NK-92 treated with Interleukin-12 subunit alpha and Interleukin-12 subunit beta, amount 100 ng/mL, for 24 hours (cell line): ENCODE results near the gene CCPG1.
"Not testable (repeated sequence)": the region's sequence is repeated elsewhere in the genome, so short reads cannot be mapped to it uniquely, and the experiment has no call there.

ENCODE experiments used
- DNase-seq: peaks from one replicate; lab custom pipeline; 2025; lab: John Stamatoyannopoulos, UW

Gene CCPG1

GRCh38 chr15:55408012-55408928 is at the start of gene CCPG1, which contains the start of gene PIERCE2:
CCPG1 (minus strand) TSS chr15:55408359; CDS start chr15:55389424, 18,935 bp downstream.
PIERCE2 (plus strand) TSS chr15:55408495; CDS start chr15:55408769, 274 bp downstream.
- peak; percentile 93 for DNase-seq

- no peak for DNase-seq
Observed at GRCh38 chr15:55457401-55458022, 49.4 kb upstream of the CCPG1 start.

GRCh38 chr15:55447030-55447394 is 38.9 kb upstream of the CCPG1 start:
- DNase-seq = not testable (repeated sequence)

DNA sequence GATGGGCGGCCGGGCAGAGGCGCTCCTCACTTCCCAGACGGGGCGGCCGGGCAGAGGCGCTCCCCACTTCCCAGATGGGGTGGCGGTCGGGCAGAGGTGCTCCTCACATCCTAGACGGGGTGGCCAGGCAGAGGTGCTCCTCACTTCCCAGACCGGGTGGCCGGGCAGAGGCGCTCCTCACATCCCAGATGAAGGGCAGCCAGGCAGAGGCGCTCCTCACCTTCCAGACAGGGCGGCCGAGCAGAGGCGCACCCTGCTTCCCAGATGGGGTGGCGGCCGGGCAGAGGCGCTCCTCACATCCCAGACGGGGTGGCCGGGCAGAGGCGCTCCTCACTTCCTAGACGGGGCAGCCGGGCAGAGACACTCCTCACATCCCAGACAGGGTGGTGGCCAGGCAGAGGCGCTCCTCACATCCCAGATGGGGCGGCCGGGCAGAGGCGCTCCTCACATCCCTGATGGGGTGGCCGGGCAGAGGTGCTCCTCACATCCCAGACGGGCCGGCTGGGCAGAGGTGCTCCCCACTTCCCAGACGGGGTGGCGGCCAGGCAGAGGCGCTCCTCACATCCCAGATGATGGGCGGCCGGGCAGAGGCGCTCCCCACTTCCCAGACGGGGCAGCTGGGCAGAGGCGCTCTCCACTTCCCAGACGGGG is 38.3 kb upstream of the CCPG1 start:
- not testable (repeated sequence) for DNase-seq

DNA sequence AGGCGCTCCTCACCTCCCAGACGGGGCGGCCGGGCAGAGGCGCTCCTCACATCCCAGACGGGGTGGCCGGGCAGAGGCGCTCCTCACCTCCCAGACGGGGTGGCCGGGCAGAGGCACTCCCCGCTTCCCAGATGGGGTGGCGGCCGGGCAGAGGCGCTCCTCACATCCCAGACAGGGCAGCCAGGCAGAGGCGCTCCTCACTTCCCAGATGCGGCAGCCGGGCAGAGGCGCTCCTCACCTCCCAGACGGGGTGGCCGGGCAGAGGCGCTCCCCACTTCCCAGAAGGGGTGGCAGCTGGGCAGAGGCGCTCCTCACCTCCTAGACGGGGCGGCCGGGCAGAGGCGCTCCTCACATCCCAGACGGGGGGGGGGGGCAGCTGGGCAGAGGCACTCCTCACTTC is 37.8 kb upstream of the CCPG1 start:
- not testable (repeated sequence) for DNase-seq

DNA sequence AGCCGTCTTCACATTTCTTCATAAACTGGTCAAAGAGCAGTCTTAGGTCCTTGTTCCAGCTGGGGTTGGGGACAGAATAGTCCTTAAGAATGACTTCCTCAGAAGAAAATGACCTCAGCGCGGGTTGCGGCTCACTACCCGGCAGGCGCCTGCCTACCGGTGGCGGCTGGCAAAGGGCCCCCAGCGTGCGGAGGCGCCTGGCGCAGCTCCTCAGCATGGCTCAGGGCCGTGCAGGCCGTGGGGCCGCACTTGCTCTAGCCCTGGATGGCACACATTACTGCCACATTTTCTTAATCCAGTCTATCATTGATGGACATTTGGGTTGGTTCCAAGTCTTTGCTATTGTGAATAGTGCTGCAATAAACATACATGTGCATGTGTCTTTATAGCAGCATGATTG is 35.0 kb upstream of the CCPG1 start:
- not testable (repeated sequence) for DNase-seq

DNA sequence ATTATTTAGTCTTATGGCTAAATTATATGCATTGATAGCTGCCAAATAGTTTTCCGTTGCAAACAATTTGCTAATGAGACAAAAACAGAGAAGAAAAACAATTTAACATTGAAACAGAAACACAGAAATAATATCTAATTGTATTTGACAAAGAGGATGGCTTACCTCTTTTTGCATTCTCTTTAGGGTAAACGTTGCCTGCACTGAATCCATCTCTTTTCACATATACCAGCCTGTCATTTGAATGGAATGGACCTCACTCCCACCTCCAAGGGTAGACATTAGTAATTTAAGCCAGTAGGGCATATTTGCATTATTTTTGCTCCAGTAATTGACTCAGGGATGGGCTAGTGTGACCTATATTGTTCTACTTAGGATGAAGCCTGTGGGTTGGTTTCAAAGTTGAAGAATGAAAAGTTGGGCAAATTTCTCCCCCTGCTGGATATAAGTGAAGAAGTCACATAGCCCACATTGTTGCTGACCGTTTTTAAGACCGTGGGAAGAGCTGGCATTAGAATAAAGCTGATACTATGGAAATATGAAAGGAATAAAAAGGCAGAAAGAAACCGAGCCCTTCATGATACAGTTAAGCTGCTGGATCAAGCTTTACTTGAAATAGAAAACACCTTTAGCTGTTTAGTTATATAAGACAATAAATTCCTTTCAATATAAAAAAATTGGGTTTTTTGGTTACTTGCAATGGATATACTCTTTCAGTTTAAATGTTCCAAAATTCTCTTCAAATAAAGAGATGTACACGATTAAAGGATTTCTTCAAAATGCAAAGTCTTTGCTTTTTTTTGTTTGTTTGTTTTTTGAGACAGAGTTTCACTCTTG is 27.0 kb upstream of the CCPG1 start:
- DNase-seq = no peak

DNA sequence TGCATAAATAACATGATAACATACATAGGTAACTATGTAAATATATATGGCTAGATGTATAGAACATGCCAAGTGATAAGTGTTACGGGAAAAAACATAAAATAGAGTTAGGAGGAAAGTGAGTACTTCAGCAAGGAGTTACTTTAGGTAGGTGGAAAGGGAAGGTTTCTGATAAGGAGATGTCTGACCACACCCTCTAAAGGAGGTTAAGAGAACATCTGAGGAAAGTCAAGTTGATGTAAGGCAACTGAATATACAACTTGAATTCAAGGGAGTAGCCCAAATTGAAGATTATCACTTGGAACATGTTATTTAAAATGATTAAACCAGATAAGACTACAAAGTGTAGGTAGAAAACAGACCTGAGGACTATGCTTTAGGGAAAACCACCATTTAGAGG is 13.9 kb upstream of the CCPG1 start:
- no peak for DNase-seq

DNA sequence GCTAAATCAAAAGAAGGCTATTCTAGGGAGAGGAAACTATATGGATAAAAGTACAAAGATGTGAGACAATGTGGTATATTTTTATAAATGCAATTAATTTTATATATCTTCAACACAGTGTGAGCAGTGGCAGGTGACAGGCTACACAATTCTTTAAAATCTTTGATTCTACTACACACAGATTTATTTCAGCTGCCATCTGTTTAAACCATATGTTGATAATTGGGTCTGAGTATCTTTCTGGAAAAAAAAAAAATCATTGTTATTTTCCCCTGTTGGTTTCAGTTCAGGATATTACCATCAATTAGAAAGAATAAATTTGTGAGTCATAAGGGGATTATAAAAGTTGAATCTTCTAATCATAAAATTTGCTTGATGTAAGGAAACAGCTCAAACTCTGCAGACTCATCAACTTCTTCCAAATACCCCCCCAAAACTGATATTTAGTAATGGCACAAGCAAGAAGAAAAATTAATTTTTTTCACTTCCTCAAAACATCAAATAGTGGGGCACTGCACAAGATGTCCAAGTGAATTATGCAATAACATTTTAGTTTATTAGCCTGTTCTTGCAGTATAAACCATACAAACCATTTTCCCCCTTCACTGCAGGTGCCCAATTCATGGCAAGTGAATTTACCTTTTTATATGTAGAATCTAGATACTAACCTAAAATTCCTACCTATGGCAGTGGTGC is 12.2 kb upstream of the CCPG1 start:
- DNase-seq = no peak

GRCh38 chr15:55417678-55418077 is 9.5 kb upstream of the CCPG1 start:
- DNase-seq = not testable (repeated sequence)

DNA sequence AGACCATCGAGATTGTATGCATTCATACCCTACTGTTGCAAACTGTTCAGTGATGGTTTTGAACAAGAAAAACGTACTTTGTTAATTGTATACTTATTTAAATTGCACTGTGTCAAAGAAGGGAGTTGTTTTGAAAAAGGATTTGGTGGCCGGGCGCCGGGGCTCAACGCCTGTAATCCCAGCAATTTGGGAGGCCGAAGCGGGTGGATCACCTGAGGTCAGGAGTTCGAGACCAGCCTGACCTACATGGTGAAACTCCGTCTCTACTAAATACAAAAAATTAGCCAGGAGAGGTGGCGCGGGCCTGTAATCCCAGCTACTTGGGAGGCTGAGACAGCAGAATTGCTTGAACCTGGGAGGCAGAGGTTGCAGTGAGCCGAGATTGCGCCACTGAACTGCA is 817 bp upstream of the CCPG1 start:
- DNase-seq = not testable (repeated sequence)

- no peak for DNase-seq
Observed at GRCh38 chr15:55407498-55408011, 604 bp downstream of the CCPG1 start.

DNA sequence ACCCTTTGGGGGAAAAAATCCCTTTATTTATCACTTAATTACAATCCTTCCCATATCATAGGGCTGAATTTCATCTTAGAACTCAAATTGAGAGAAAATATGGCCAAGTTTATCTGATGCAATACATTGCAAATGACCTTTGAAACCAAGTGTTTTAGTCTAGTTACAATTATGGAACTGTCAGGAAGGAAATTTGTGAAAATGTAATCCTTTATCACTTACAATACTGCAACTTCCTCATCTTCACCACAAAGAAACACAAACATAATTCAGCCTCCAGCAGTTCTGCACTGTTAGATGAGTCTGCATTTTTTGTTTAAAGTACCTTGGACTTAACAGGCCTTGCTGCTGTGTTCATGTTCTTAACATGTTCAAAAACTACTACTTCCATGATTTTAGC is 4.6 kb downstream of the CCPG1 start:
- no peak for DNase-seq

DNA sequence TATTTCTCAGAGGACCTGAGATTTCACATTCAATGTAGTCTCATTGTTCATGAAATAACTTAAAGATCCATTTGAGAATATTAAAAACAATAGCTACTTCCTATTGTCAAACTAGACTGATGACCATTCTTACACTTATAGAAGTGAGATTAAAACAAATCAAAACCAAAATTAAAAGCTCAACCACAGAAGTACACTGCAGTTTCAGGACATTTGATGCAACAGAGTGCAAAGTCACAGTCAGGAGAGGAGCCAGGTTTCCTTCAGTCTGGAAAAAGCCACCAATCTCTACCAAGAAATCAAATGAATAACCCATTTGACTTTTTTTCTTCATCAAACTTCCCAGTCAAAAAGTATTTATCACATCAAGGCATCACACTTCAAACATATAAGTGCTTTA is 5.5 kb downstream of the CCPG1 start:
- no peak for DNase-seq

GRCh38 chr15:55401786-55402246 is 6.3 kb downstream of the CCPG1 start:
- DNase-seq = no peak

DNA sequence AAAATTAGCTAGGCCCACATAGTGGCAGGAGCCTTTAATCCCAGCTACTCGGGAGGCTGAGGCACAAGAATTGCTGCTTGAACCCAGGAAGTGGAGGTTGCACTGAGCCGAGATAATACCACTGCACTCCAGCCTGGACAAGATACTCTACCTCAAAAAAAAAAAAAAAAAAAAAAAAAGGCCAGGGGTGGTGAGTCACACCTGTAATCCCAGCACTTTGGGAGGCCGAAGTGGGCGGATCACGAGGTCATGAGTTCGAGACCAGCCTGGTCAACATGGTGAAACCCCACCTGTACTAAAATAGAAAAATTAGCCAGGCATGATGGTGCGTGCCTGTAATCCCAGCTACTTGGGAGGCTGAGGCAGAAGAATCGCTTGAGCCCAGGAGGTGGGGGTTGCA is 8.1 kb downstream of the CCPG1 start:
- DNase-seq = not testable (repeated sequence)

GRCh38 chr15:55398243-55398642 is 9.9 kb downstream of the CCPG1 start:
- DNase-seq = no peak

DNA sequence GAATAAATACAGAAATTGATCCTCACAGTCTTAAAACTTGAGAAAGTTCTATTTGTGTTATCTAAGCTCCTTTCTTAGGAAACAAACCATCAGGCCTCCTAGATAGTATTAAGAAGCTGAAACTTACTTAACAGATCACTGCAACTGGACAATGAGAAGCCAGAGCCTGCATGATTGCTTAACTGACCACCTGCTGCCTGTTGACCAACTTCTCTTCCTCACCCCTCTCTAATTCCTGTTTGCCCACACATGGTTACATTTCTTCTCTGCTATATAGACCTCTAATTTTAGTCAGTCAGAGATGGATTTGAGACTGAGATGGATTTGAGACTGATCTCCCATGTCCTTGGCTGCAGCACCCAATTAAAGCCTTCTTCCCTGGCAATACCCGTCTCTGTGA is 13.5 kb downstream of the CCPG1 start:
- DNase-seq = no peak

DNA sequence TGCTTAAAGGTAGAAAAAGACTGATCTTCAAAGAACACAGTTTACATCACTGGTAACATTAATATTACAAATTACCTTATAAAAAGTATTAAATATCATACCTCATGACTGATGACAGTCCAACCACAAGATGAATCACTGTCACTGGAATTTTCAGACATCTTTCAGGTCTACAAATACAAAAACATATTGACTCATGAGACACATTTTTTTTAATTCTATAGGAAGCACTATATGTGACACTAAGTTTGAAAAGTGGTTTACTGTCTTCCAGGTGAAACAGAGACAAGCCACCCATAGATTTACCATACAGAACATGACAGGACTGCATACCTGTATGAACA is 18.9 kb downstream of the CCPG1 start:
- DNase-seq = no peak

- DNase-seq = no peak
Observed at GRCh38 chr15:55387027-55387426, 21.1 kb downstream of the CCPG1 start.

DNA sequence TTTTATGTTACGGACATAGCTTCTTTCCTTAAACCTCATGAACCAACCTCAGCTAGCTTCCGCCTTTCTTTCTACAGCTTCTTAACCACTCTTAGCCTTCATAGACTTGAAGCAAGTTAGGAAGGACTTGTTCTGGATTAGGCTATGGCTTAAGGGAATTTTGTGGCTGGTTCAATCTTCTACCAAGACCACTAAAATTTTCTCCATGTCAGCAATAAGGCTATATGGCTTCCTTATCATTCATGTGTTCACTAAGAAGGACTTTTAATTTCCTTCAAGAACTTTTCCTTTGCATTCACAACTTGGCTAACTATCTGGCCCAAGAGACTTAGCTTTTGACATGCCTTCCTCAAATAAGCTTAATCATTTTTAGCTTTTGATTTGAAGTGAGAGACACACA is 24.5 kb downstream of the CCPG1 start:
- no peak for DNase-seq
